ENCODE results near the gene DHX9. TPM values are rescaled to one million over a fixed set of nuclear protein-coding genes. Genes with fewer than 3 reads are reported as not detected.
"Not testable (repeated sequence)": the region's sequence is repeated elsewhere in the genome, so short reads cannot be mapped to it uniquely, and the experiment has no call there.

DHX9 gene
- total RNA-seq, 1 donor from 2014 or later: 65.2 TPM

DNA sequence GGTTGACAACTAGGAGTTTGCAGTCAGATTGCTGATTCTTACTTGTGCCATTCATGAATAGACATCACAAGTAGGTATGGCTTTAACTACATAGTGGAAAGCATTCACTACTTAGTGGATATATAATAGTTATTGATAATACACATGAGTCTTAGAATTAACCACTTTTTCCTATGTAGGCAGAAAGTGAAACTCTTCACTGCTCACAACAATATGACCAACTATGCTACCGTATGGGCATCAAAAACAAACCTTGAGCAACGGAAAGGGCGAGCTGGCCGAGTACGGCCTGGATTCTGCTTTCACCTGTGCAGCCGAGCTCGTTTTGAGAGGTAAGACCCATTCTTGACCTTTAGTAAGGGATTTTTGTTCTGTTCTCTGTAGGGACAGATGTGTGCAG lies 38.7 kb downstream of the DHX9 start:
- DNase-seq (no peak), ATAC-seq (no peak)
- intact Hi-C loops (cut with micrococcal nuclease): loop anchor here (10.0 kb wide), 1 partner anchor 657 kb away; no protein-coding TSS in a partner anchor

DNA sequence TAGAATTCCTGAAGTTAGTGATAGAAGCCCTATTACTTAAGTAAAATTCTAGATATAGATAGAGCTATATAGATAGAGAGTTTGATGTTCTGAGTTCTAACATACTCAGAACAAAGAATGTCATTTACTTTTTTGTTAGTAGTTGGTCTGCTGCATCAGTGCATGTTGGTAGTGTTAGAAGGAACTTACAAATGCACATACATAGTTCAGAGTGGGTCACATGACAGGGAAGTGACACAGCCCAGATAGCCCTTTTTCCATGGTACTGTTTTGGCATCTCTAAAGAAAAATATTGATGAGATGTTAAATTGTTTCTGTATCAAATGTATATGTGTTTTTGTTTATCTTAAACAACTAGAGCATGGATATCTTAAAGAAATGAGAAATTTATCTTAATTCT lies 45.7 kb downstream of the DHX9 start:
- DNase-seq: no peak
- intact Hi-C loops (cut with micrococcal nuclease): loop anchor here (10.0 kb wide), 1 partner anchor 250 kb away; no protein-coding TSS in a partner anchor
- ATAC-seq: no peak

DNA sequence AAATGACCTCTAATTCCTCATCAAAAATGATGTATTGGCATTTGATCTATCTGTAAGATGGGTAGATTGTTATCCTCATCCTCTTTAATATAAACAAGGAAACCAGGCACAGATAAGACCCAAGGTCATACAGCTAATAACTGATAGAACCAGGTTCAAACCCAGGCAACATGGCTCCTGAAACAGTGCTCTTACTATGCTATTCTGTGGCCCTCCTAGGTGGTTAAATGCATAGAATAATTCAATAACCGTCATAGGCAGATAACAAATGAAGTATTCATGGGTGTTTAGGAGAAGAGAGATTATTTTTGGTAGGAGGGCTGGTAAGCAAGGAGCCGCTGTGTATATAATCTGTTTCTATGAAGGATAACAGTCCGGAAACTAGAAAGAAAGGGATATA lies 46.4 kb downstream of the DHX9 start:
- ATAC-seq: no peak
- intact Hi-C loops (cut with micrococcal nuclease): loop anchor here (10.0 kb wide), 1 partner anchor 249 kb away; no protein-coding TSS in a partner anchor
- DNase-seq: no peak

DNA sequence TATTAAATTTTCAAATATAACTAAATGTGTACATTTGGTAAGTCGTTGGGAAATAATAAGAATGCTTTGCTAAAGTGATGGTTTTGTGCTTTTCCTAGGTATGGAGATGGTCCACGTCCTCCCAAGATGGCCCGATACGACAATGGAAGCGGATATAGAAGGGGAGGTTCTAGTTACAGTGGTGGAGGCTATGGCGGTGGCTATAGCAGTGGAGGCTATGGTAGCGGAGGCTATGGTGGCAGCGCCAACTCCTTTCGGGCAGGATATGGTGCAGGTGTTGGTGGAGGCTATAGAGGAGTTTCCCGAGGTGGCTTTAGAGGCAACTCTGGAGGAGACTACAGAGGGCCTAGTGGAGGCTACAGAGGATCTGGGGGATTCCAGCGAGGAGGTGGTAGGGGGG lies 47.8 kb downstream of the DHX9 start:
- intact Hi-C loops (cut with micrococcal nuclease): loop anchor here (10.0 kb wide), 1 partner anchor 248 kb away; no protein-coding TSS in a partner anchor
- ATAC-seq: no peak
- no peak for DNase-seq

DNA sequence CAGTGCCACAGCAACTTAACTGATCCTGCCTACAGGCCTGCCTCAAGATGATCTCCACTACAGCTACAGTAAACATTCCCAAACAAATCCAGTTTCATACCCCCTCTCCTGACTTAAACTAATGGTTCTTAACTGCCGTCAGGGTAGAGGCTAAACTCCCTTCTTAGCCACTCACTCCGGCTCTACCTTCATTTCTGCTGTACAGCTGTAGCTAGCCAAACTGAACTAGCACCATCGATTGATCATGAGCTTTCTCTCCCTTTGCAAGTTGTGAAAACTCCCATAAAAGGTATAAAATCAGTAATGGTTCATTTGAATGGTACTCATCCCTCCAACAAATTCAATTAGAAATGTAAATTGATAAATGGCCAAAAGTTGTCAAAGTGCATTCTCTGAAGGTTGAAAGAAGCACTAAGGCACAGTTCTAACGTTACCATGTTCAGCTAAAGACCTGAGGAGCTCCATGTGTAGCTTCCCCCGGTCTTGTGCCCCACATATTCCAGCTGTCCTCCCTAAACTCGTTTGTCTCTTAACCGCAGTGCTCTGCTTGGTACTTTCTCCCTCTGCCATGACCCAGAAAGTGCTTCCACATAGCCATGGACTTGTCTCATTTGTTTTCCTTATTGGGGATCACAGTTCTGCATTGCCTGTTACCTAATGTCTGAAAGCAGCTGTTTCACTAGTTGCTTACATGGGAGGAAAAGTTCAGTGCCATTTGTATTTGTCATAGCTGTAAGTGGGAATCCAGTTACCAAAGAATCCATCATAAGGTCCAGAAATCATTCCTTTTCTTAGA lies 49.8 kb downstream of the DHX9 start:
- DNase-seq: no peak
- intact Hi-C loops (cut with micrococcal nuclease): loop anchor here (10.0 kb wide), 1 partner anchor 246 kb away; no protein-coding TSS in a partner anchor
- ATAC-seq: no peak

DNA sequence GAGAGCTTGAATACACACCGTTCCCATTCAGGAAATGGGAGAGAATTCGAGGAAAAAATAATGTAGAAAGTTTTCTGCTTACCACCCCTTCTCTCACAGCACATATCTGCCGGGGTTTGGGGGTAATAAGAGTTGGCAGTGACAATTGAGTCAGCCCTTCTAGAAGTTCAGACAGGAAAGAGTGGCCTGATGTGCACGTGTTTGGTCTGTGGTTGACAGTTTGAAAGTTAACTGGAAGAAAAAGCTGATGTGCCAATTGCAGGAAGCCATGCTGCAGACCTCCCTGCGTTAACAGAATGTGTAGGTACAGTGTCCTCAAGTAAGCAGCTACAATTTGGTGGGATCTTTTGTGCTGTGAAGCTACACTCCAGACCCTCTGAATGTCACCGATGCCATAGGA lies 50.9 kb downstream of the DHX9 start:
- no peak for DNase-seq
- ATAC-seq: no peak
- intact Hi-C loops (cut with micrococcal nuclease): loop anchor here (10.0 kb wide), 1 partner anchor 245 kb away; no protein-coding TSS in a partner anchor

DNA sequence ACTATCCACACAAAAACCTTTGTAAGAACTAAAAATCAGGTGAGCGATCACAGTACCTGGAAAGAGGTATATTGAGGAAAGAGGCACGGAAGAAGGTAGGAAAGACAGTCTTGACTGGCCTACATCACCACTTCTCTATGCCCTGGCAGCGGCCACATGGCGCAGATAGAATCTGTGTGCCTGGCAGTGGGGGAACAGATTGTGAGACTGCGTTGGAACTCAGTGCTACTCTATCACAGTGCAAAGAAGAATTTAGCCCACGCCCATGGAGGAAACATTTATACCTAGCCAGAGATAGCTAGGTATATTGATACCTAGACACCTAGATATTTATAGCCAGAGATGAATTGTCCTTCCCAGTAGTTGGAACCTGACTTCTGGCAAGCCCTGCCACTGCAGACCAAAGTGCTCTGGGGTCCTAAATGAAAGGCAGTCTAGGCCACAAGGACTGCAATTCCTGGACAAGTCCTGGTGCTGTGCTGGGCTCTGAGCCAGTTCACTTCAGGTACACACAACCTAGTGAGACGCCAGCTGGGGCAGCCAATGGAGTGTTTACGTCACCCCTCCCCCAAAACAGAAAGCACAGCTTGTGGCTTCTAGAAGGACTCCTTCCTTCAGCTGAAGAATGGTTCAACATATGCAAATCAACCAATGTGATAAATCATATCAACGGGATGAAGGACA lies 51.9 kb downstream of the DHX9 start:
- intact Hi-C loops (cut with micrococcal nuclease): no loop called here
- DNase-seq: no peak
- no peak for ATAC-seq

DNA sequence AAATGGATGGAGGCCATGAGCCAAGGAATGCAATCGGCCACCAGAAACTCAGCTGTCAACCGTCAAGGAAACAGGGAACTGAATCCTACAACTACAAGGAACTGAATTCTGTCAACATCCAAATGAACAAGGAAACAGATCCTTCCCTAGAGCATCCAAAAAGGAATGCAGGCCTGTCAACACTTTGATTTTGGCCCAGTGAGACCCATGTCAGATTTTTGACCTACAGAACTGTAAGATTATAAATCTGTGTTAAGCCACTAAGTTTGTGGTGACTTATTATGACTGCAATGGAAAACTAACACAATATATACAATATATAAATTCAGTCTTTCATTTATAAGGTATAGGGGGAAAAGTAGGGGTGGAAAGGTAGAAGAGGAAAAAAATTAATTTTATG lies 58.5 kb downstream of the DHX9 start:
- intact Hi-C loops (cut with micrococcal nuclease): no loop called here
- DNase-seq (no peak), ATAC-seq (no peak)

DNA sequence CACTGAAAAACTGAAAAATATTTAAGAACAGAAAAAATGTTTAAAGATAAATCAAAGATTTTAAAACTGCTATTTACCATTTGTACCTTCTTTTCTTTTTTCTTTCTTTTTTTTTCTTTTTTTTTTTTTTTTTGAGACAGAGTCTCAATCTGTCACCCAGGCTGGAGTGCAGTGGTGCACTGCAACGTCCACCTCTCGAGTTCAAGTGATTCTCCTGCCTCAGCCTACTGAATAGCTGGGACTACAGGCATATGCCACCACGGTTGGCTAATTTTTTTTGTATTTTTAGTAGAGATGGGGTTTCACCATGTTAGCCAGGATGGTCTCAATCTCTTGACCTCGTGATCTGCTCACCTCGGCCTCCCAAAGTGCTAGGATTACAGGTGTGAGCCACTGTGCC lies 62.8 kb downstream of the DHX9 start:
- DNase-seq; ATAC-seq; intact Hi-C loops (cut with micrococcal nuclease): not testable (repeated sequence)

DNA sequence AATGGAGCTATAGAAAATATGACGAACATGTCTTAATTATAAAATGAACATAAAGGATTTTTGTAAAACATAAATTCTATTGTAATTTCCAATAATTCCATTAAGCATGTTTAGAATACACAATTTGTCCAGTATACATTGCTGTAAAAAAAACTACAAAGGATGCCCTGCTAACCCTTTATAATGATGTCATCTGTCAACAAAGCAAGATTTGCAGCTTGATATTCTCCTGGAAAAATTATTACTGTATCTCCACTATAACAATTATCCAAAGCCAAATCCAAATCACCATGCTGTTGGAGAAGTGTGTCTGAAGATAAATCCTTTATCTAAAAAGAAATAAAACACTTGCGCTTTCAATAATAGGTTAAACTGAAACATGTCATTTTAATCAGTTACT lies 66.2 kb downstream of the DHX9 start:
- DNase-seq (no peak), ATAC-seq (no peak)
- intact Hi-C loops (cut with micrococcal nuclease): no loop called here

DNA sequence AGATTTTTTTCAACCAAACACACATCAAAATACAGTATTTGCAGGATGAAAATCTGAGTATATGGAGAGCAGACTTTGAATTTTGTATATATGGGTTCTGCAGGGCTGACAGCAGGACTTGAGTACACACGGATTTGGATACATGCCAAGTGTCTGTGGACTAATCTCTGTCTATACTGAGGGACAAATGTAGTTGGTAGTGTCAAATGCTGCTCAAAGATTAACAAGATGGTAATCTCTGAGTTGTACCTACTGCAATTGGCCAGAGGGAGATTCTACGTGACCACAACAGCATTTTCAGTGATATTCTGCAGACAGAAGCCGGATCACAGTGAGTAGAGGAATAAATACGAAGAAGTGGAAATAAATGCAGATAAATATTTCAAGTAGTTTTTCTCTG lies 70.4 kb downstream of the DHX9 start:
- DNase-seq (no peak), ATAC-seq (no peak)
- intact Hi-C loops (cut with micrococcal nuclease): no loop called here

DNA sequence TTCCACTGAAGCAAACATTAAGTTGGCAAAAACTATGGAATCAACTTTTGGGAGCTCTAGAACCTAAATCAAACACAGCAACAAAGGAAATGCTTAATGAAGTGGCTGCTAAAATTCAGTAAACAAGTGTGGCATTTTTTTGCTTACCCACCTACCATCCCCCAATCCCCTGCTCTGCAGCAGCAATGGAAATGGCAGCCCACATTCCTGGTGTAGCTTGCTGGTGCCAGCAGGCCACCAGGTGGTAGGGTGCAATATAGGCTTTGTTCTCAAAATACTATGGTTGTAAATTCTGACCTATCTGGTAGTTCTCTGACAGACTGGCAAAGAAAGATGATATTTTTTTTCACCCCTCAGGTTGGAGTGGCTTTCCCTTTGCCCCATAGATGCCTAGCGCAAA lies 71.0 kb downstream of the DHX9 start:
- ATAC-seq (no peak), DNase-seq (no peak)
- intact Hi-C loops (cut with micrococcal nuclease): no loop called here

DNA sequence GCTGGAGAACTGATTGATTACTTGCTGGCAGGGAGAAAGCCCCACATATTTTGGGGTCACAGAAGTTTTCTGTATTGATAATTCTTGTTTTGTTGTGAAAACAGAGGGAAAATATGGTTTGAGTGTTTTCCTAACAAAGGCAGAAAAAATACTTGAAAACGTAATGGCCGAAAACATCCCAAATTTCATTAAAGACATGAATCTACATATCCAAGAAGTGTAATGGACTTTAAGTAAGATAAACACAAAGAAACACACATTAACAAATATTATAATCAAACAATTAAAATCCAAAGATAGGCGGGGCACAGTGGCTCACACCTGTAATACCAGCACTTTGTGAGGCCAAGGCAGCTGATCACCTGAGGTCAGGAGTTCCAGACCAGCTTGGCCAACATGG lies 74.3 kb downstream of the DHX9 start:
- intact Hi-C loops (cut with micrococcal nuclease): no loop called here
- ATAC-seq (no peak), DNase-seq (no peak)

DNA sequence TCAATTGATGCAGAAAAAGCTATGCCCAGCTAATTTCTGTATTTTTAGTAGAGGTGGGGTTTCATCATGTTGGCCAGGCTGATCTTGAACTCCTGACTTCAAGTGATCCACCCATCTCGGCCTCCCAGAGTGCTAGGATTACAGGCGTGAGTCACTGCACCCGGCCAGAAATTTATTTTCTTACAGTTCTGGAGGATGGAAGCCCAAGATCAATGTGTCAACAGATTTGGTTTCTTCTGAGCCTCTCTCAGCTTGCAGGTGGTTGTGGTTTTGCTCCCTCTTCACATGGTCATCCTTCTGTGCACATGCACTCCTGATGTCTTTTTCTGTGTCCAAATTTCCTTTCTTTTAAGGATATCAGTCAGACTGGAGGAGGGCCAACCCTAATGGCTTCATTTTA lies 78.2 kb downstream of the DHX9 start:
- intact Hi-C loops (cut with micrococcal nuclease): no loop called here
- DNase-seq: no peak
- no peak for ATAC-seq

DNA sequence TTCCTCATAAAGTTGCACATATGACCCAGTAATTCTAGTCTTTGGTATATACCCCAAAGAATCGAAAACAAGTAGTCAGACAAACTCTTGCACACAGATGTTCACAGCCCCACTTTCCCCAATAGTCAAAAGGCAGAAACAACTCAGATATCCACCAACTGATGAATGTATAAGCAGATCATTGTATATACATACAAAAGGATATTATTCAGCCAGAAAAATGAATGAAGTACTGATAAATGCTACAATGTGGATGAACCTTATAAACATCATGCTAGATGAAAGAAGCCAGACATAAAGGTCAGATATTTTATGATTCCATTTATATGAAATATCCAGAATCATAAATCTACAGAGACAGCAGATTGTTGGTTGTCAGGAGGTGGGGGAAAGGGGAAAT lies 86.5 kb downstream of the DHX9 start:
- no peak for ATAC-seq
- no peak for DNase-seq
- intact Hi-C loops (cut with micrococcal nuclease): no loop called here

DNA sequence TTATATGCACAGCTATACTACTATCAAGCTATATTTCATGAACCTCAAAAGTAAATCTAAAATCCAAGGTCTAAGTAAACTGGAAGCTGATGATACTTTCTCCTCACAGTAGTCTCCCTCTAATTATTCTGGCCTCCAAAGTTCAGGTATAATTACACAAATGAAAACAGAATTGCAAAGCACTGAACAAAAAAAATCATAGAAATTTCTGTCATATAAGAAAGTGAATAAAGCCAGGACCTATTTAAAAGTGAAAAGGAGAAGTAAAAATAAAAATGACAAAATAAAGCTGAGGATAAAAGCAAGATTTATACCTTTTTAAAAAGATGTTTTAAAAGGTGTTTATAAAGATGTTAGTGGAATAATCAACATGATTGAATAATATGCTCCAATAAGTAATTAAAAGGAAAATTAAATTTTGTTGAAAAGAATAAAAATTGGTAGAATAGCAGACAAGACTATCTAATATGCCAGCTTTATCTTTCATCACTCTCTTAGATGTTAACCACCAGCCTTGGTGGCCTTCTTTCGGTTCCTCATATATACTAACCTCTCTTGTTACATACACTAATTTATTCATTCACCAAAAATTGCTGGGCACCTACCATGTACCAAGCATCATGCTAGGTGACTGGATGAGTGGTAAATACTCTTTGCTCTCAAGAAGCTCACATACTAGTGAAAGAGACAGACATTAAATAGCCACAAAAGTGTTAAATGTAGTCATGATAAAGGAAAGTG lies 88.7 kb downstream of the DHX9 start:
- DNase-seq (no peak), ATAC-seq (no peak)
- intact Hi-C loops (cut with micrococcal nuclease): no loop called here

DNA sequence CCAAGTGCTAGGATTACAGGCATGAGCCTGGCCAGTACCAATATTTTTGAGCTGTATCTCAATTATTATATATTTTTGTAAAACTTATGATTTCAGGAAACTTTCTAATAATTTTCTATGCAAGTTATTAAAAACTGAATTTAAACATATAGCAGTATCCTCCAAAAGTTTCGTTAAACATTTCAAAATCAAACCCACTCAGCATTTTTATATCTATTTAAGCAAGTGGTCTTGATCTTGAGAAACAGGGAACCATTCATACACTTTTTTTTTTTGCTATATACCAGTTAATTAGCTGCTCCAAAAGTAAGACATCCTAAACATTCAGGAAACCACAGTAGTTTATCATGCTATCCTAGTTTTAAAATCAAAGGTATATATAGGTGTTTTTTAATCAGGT lies 91.8 kb downstream of the DHX9 start:
- DNase-seq (no peak), ATAC-seq (no peak)
- intact Hi-C loops (cut with micrococcal nuclease): no loop called here

DNA sequence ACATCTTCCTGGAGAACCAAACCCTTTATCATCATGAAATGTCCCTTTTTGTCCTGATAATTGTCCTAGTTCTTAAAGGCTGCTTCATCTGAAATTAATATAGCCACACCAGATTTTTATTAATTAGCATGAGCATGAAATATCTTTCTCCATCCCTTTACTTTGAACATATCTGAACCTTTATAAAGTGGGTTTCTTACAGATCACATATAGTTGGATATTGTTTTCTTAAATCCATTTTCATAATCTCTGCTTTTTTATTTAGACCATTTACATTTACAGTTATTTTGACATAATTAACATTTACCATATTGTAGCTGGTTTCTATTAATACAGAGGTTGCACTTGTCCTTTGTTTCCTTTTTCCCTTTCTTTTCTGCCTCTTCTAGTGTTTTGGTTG lies 96.6 kb downstream of the DHX9 start:
- intact Hi-C loops (cut with micrococcal nuclease): no loop called here
- DNase-seq (no peak), ATAC-seq (no peak)

Measured in left ventricle myocardium superior (tissue), 1 donor.